Subcutaneous adipose tissue (tissue), 4 donors: ENCODE measurements around the gene DOK1. TPM values are rescaled to one million over a fixed set of nuclear protein-coding genes. Genes with fewer than 3 reads are reported as not detected.

Experiments used
- total RNA-seq, 4 donors: library from RNA; depleted of rRNA; stranded (reverse); fragments of >200 nt; gene quantifications; one replicate each; pipeline ENCODE4 v1.1.0, GENCODE V29; 2016
- TF ChIP-seq, protein P1 (sequence below): fragments of 450-650 bp; IDR thresholded peaks from one replicate; pipeline ENCODE4 v1.5.1; 2016; ENCODE audit warnings: low read depth, mild to moderate bottlenecking, control low read depth, antibody characterized with exemption, moderate library complexity

DOK1 gene
- total RNA-seq, 4 donors from 2014 or later: 11.1 to 50.2 (median 42.7) TPM

DNA sequence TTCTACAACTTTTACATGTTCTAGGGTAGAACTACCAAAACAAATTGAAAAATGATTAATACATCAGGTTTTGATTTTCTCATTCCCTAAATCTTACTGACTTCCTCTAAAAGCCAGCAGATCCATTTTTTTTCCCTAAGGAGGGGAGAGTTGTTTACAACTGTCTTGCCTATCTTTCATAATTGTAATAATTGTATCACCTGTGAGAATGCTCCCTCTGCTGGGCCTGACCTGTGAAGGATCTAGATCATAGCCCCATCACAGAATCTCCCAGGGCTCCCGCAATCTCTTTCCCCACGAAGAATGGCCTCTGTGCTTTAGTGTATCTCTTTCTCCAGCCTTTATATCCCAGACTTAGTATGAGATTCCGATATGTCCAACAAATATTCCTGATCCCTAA is 9.9 kb upstream of the DOK1 start:
- TF ChIP-seq, protein P1, sequence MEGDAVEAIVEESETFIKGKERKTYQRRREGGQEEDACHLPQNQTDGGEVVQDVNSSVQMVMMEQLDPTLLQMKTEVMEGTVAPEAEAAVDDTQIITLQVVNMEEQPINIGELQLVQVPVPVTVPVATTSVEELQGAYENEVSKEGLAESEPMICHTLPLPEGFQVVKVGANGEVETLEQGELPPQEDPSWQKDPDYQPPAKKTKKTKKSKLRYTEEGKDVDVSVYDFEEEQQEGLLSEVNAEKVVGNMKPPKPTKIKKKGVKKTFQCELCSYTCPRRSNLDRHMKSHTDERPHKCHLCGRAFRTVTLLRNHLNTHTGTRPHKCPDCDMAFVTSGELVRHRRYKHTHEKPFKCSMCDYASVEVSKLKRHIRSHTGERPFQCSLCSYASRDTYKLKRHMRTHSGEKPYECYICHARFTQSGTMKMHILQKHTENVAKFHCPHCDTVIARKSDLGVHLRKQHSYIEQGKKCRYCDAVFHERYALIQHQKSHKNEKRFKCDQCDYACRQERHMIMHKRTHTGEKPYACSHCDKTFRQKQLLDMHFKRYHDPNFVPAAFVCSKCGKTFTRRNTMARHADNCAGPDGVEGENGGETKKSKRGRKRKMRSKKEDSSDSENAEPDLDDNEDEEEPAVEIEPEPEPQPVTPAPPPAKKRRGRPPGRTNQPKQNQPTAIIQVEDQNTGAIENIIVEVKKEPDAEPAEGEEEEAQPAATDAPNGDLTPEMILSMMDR: no peak

DNA sequence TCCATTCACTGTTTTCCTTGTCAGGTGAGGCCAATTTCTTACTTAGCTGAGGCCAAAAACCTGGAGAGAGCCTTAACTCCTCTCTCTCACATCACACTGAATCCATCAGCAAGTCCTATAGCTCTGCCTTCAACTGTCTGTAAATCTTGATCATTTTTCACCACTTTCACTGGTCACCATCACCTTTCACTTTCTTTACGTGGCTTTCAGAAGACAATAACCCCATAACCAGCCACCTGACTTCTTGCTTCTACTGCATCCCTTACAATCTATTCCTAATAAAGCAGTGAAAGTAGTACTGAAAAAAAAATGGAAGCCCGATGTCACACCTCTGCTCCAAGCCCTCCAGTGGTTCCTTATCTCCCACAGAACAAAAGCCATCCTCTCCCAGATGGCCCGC is 8.5 kb upstream of the DOK1 start:
- TF ChIP-seq, protein P1: no peak

DNA sequence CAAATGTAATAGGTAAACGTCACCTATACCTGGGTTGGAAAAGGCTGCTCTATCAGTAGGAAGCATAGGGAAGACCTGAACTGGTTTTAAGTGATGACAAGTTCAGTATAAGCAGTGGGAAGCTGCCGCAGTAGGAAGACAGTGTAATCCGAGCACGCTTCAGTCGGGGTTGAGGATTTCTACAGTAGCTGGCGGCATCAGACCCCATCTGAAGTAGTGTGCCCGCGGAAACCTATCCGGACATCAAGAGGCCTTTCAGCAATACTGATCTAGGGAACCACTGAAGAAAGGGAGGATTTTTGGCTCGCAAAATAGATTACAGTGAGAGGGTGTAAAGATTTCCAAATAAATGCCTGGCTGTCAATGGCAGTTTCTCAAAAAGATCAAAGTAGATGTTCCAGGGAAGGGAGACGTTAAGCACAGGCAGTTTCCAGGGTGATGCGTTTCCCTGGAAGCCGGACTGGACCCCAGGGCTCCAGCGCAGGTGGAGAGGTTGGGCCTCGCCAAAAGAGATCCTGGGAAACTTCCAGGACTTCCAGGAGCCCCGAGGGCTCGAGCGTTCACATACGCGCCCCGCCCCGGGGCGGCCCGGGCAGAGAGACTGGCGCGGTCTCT is 6.1 kb upstream of the DOK1 start:
- TF ChIP-seq, protein P1: no peak

DNA sequence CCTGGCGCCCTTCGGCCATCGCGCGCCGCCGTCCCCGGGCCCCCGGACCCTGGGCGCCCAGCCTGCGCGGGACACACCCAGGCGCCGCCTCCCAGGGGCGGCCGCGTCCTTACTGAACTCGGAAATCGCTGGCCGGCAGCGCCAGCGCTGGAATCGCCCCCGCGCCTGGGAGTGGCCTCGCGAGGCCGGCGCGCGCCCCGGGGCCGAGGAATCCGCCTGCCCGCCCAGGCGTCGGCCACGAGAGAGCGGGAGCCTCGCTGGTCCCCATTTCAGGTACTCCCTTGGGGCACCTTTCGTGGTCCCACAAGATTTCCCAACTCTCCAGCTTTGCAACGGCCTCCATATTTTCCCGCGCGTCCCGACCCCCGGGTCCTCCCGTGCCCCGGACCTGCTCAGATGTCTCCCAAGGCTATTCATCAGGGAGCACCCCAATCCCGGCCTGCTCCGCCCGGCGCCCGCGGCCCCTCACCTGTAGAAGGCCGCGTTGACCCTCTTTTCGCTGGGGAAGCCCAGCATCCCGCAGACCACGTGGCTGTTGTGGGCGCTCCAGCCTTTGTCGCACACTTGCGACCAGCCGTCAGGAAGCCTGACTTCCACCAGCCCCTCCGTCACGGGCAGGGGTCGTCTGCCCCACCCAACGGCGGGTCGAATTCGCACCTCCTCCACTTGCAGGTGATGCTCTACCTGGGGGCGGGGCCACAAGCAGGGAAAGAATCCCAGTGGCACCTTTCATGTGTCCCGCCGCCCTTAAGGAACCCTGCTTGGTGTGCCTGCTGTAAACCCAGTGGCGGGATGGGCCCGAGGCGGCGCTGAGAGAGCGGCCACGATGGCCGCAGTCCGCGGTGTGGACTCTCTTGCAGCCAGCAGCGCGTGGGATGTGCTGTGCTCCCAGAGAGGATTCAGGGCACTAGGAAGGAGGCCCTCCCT is 5.4 kb upstream of the DOK1 start:
- TF ChIP-seq, protein P1: no peak

DNA sequence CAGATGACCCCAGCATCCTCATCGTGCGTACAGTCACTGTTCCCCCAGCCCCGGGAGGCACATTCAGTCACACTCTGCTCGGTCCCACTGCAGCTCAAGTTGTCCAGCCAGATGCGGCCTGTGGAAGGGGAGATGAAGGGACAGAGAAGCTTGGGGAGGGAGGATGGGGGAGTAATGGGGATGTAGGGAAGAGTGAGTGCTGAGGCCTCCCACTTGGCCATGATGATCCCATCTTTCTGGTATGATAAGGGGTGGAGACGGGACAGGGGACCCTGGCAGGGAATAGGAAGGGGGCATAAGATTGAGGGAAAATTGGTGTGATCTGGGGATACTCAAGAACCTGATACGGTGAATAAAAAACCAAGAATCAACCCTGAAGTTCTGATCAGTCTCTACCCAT is 4.3 kb upstream of the DOK1 start:
- TF ChIP-seq, protein P1: no peak

DNA sequence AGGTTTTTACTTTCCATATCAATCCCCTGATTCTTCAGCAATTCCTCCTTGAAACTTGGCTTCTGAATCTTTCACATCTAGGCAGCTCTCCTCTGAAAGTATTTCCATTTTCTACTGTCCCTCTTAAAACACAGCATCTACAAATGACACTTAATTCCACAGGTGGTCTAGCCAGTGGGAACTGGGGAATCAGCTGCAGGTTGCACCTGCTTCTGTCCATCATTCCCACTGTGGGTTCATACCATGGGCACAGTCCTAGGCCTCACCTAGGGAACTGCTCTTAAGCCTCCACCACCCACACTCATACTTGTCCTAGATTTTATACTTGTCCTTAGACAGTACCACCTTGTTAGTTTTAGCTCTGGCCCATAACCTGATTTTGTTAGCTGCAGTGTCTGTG is 3.0 kb upstream of the DOK1 start:
- TF ChIP-seq, protein P1: no peak
